ENCODE measurements around the gene DDX11.
"Not testable (repeated sequence)": the region's sequence is repeated elsewhere in the genome, so short reads cannot be mapped to it uniquely, and the experiment has no call there.

The DDX11 gene

GRCh38 chr12:31073527-31074332 lies at the start of gene DDX11:
Gene DDX11 (plus strand): TSS chr12:31073860. CDS start chr12:31078394, 4,534 bp downstream.
- peak; percentile 94 for DNase-seq

- no peak for DNase-seq
Measured at GRCh38 chr12:31026202-31026601, 47.5 kb upstream of the DDX11 start.

- not testable (repeated sequence) for DNase-seq
Measured at GRCh38 chr12:31027006-31027405, 46.7 kb upstream of the DDX11 start.

GRCh38 chr12:31029468-31029867 lies 44.2 kb upstream of the DDX11 start:
- DNase-seq = no peak

- DNase-seq = no peak
Measured at GRCh38 chr12:31029916-31030562, 43.6 kb upstream of the DDX11 start.

GRCh38 chr12:31031951-31032335 lies 41.7 kb upstream of the DDX11 start:
- DNase-seq = no peak

- no peak for DNase-seq
Measured at GRCh38 chr12:31033146-31033545, 40.5 kb upstream of the DDX11 start.

- DNase-seq = no peak
Measured at GRCh38 chr12:31033681-31034080, 40.0 kb upstream of the DDX11 start.

- DNase-seq = no peak
Measured at GRCh38 chr12:31034372-31034771, 39.3 kb upstream of the DDX11 start.

GRCh38 chr12:31035226-31035625 lies 38.4 kb upstream of the DDX11 start:
- DNase-seq = no peak

- DNase-seq = no peak
Measured at GRCh38 chr12:31035967-31036665, 37.5 kb upstream of the DDX11 start.

- no peak for DNase-seq
Measured at GRCh38 chr12:31037028-31037427, 36.6 kb upstream of the DDX11 start.

GRCh38 chr12:31037931-31038330 lies 35.7 kb upstream of the DDX11 start:
- no peak for DNase-seq

- no peak for DNase-seq
Measured at GRCh38 chr12:31041033-31041564, 32.6 kb upstream of the DDX11 start.

- DNase-seq = not testable (repeated sequence)
Measured at GRCh38 chr12:31050143-31050542, 23.5 kb upstream of the DDX11 start.

GRCh38 chr12:31050548-31050947 lies 23.1 kb upstream of the DDX11 start:
- not testable (repeated sequence) for DNase-seq

GRCh38 chr12:31051692-31052091 lies 22.0 kb upstream of the DDX11 start:
- not testable (repeated sequence) for DNase-seq

- not testable (repeated sequence) for DNase-seq
Measured at GRCh38 chr12:31052121-31052520, 21.5 kb upstream of the DDX11 start.

- DNase-seq = not testable (repeated sequence)
Measured at GRCh38 chr12:31052666-31053439, 20.8 kb upstream of the DDX11 start.

GRCh38 chr12:31053944-31054343 lies 19.7 kb upstream of the DDX11 start:
- DNase-seq = not testable (repeated sequence)

- no peak for DNase-seq
Measured at GRCh38 chr12:31057671-31058070, 16.0 kb upstream of the DDX11 start.

- DNase-seq = not testable (repeated sequence)
Measured at GRCh38 chr12:31066196-31066595, 7.5 kb upstream of the DDX11 start.

- not testable (repeated sequence) for DNase-seq
Measured at GRCh38 chr12:31067656-31068055, 6.0 kb upstream of the DDX11 start.
